Bronchial epithelial cell (primary cell): ENCODE results near the gene ARHGAP22. TPM values are rescaled to one million over a fixed set of nuclear protein-coding genes. Genes with fewer than 3 reads are reported as not detected.

Experiments used
- DNase-seq: peaks from one replicate; pipeline ENCODE4 v3.0.0-alpha.2; 2010; ENCODE audit warnings: low read depth
- FAIRE-seq: peaks from 2 replicates; lab custom pipeline; 2011; peaks lifted over from hg19 to GRCh38; lab: Jason Lieb, UNC
- H3K27me3 ChIP-seq: 2 replicates; pipeline ENCODE4 v1.5.1; 2011; ENCODE audit warnings: low read length; ENCODE audit not compliant: control insufficient read depth, insufficient read depth
- H3K36me3 ChIP-seq: 2 replicates; pipeline ENCODE4 v1.5.1; 2011; ENCODE audit warnings: low read length; ENCODE audit not compliant: control insufficient read depth, insufficient read depth
- H3K4me3 ChIP-seq: 2 replicates; pipeline ENCODE4 v1.5.1; 2011; ENCODE audit warnings: mild to moderate bottlenecking, low read depth, low read length, control low read depth
- total RNA-seq: library from RNA; depleted of rRNA; stranded (reverse); fragments of >200 nt; gene quantifications from 2 replicates; pipeline ENCODE4 v1.2.1, GENCODE V29; 2014
- TF ChIP-seq, protein P1 (sequence below): IDR thresholded peaks from 2 replicates; pipeline ENCODE4 v1.5.1; 2011; ENCODE audit warnings: mild to moderate bottlenecking, moderate library complexity, low read length, control low read depth, inconsistent platforms; ENCODE audit not compliant: insufficient read depth, severe bottlenecking

The ARHGAP22 gene
- total RNA-seq, 1 donor from 2014 or later: 9.0 TPM

DNA sequence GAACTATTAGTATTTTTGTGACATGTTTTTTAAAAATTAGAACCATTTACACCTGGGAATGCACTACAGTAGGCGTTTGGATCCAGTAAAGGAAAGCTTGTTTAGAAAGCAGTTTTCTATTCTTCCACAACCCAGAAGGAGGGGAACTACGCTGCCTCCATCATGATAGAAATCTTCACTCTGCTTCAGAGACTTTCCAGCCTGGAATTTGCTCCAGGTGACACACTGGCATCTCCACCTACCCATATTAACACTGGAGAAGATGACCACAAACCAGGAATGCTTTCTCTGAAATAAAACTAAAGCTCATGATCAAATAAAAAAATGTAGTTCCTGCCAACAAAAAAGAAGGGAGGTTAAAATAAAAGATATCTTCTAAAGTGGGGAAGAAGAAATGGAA is 66.3 kb downstream of the ARHGAP22 start:
- DNase-seq: no peak
- no peaks in the 10 kb centered on the region for H3K27me3 ChIP-seq
- TF ChIP-seq, protein P1, sequence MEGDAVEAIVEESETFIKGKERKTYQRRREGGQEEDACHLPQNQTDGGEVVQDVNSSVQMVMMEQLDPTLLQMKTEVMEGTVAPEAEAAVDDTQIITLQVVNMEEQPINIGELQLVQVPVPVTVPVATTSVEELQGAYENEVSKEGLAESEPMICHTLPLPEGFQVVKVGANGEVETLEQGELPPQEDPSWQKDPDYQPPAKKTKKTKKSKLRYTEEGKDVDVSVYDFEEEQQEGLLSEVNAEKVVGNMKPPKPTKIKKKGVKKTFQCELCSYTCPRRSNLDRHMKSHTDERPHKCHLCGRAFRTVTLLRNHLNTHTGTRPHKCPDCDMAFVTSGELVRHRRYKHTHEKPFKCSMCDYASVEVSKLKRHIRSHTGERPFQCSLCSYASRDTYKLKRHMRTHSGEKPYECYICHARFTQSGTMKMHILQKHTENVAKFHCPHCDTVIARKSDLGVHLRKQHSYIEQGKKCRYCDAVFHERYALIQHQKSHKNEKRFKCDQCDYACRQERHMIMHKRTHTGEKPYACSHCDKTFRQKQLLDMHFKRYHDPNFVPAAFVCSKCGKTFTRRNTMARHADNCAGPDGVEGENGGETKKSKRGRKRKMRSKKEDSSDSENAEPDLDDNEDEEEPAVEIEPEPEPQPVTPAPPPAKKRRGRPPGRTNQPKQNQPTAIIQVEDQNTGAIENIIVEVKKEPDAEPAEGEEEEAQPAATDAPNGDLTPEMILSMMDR: no peak
- H3K4me3 ChIP-seq: no peak overlapping the region
- H3K36me3 ChIP-seq: no peaks in the 10 kb centered on the region
- FAIRE-seq: no peak

DNA sequence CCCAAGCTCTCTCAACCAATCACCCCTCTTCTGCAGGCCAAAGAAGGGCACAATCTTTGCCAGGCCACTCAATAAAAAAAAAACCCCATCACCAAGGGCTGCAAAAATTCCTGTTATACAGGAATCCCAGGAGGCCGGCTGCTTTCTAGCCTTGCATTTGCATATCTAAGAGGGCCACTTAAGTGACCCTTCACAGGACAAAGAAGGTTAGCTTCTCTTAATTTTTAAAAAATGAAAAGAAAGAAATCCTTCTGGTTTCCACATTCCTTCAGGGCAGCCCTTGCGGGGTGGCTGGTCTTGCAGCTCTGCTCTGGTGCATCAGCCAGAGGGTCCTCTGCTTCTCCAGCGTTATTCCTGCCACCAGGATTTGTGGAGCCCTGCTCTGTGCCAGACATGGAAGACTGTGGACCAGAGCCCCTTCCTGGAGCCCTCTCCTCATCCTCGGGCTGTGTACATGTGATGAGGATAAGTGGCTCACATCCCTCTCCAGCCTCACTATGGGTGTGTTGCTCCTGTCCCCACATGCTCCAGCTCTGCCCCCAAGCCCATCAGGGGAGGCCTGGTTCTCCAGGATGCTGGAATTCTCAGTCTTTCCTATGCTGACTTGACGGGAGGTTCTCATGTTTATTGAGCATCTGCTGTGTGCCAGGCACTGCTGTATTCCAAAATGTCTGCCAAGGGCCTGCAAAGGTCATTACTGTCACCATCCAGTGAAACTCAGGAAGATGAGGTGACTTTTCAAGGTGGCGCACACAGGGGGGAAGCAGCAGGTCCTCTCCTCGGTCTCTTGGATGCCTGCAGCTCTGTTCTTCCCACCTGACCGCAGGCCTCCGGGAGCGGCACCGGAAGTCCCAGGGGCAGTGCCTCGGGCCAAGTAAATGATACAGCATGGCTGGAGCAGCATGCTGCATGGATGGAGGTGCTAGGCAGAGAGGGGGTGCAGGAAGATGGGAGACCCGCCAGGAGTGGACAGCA is 67.7 kb downstream of the ARHGAP22 start:
- peak; percentile 40 for FAIRE-seq
- no peaks in the 10 kb centered on the region for H3K27me3 ChIP-seq
- H3K36me3 ChIP-seq: no peaks in the 10 kb centered on the region
- no peak overlapping the region for H3K4me3 ChIP-seq
- no peak for DNase-seq
- TF ChIP-seq, protein P1: no peak

GRCh38 chr10:48536156-48536500 is 68.7 kb downstream of the ARHGAP22 start:
- Histone ChIP-seq H3K36me3 (no peaks in the 10 kb centered on the region), H3K27me3 (no peaks in the 10 kb centered on the region), H3K4me3 (no peak overlapping the region)
- FAIRE-seq: no peak
- DNase-seq: no peak
- TF ChIP-seq, protein P1: no peak

DNA sequence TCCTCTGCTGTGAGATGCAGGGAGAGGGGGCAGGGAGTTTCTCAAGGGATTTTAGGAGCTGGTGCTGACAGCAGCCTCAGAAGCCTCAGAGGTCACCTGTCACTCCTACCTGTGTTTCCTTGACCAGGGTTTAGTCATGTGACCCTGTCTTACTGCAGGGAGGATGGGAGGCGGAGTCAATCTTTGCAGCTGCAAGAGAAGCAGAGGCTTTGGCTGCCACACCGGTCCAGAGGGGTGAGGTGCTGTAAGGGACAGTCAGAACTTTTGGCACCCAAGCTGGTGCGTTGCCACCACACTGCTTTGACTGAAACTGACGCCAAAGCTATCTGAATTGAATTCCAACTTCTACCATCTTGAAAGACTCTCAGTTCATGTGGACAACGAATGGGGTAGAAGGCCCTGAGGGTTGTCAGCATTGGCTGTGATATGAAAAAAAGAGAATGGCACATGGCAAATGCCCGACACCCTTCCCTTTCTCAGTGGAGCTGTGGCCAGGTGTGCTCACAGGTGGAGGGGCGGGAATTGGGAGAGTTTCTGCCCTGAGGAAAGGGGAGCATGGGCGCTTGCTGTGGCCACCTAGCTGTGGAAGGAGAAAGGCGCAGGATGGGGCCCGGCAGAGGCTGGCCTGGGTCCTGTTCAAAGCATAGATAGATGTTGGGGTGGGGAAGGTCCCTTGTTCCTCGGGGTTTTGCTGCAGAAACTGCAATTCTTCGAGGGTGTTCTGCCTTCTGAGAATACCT is 69.3 kb downstream of the ARHGAP22 start:
- H3K36me3 ChIP-seq: no peaks in the 10 kb centered on the region
- no peak overlapping the region for H3K4me3 ChIP-seq
- FAIRE-seq (no peak), DNase-seq (no peak)
- TF ChIP-seq, protein P1: no peak
- no peaks in the 10 kb centered on the region for H3K27me3 ChIP-seq

DNA sequence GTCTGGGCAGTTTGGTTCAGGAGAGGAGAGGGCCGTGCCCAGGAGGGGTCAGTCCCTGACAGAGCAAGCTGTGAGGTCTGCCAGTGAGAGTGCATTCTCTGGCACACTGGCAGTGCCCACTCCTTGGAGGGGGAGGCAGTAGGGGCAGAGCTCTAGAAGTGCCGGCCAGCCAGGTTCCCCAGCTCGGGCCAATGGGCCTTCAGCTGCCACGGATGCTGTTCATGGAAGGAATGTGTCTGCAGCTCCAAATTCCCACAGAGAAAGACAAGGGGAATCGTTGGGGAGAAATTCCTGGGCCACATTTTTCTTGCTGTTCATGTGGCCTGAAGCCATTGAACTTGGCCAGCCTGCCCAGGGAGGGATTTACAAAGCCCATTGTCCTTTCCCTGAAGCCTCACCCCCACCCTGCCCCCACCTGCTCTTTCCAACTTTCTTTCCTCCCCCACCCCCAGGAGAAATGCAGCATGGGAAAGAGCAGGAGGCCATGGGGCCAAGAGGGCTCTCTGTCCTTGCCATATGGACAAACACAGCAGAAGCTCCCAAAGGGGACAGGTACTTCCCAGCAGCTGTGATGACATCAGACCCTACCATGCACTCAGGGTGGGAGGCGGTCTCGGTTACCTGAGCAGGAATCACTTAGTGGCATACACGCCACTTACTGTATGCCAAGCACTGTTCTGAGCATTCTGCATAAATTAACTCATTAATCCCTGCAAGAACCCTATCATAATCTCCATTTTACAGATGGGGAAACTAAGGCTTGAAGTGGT is 70.7 kb downstream of the ARHGAP22 start:
- Histone ChIP-seq H3K4me3 (no peak overlapping the region), H3K36me3 (no peaks in the 10 kb centered on the region), H3K27me3 (no peaks in the 10 kb centered on the region)
- FAIRE-seq (no peak), DNase-seq (no peak)
- TF ChIP-seq, protein P1: no peak
